Endodermal cell (in vitro differentiated cells): ENCODE data around the gene TMPRSS4. TPM values are rescaled to one million over a fixed set of nuclear protein-coding genes. Genes with fewer than 3 reads are reported as not detected.

Experiments
- DNase-seq: peaks from one replicate; pipeline ENCODE4 v3.0.0-alpha.2; 2017
- H3K27ac ChIP-seq: 2 replicates; pipeline ENCODE4 v1.5.1; 2013; ENCODE audit warnings: mild to moderate bottlenecking, low read depth, low read length, moderate library complexity
- H3K27me3 ChIP-seq: 2 replicates; pipeline ENCODE4 v1.6.1; 2013; ENCODE audit warnings: mild to moderate bottlenecking, low read length, moderate library complexity; ENCODE audit not compliant: insufficient read depth, control insufficient read depth, poor library complexity, severe bottlenecking
- H3K36me3 ChIP-seq: 2 replicates; pipeline ENCODE4 v1.7.0; 2013; ENCODE audit warnings: mild to moderate bottlenecking, low read length, moderate library complexity; ENCODE audit not compliant: control insufficient read depth, insufficient read depth
- H3K4me1 ChIP-seq: one replicate; pipeline ENCODE4 v1.7.0; 2013; ENCODE audit warnings: low read length; ENCODE audit not compliant: control insufficient read depth, insufficient read depth
- H3K4me3 ChIP-seq: 2 replicates; pipeline ENCODE4 v1.5.1; 2013; ENCODE audit warnings: mild to moderate bottlenecking, low read length, moderate library complexity
- H3K9ac ChIP-seq: 2 replicates; pipeline ENCODE4 v1.6.1; 2013; ENCODE audit warnings: mild to moderate bottlenecking, low read length, moderate library complexity; ENCODE audit not compliant: poor library complexity, severe bottlenecking; ENCODE audit errors: extremely low read depth
- H3K9me3 ChIP-seq: 2 replicates; pipeline ENCODE4 v1.6.1; 2013; ENCODE audit warnings: mild to moderate bottlenecking, low read length, moderate library complexity; ENCODE audit not compliant: control insufficient read depth
- H3K27ac Mint-ChIP-seq: 2 replicates; pipeline ENCODE4 v1.8.0; 2020; ENCODE audit warnings: mixed read lengths
- H3K27me3 Mint-ChIP-seq: 2 replicates; pipeline ENCODE4 v1.8.0; 2021; ENCODE audit warnings: mild to moderate bottlenecking, mixed read lengths; ENCODE audit not compliant: insufficient read depth
- H3K36me3 Mint-ChIP-seq: 2 replicates; pipeline ENCODE4 v1.8.0; 2020; ENCODE audit warnings: low read depth, mixed read lengths
- H3K4me1 Mint-ChIP-seq: 2 replicates; pipeline ENCODE4 v1.8.0; 2020; ENCODE audit warnings: mixed read lengths
- H3K4me3 Mint-ChIP-seq: 2 replicates; pipeline ENCODE4 v1.8.0; 2020; ENCODE audit warnings: mild to moderate bottlenecking, moderate library complexity, mixed read lengths
- H3K9me3 Mint-ChIP-seq: 2 replicates; pipeline ENCODE4 v1.8.0; 2020; ENCODE audit warnings: mild to moderate bottlenecking, mixed read lengths
- CTCF ChIP-seq: fragments of 200-600 bp; sonication (generic); conservative IDR thresholded peaks from 2 replicates; pipeline ENCODE4 v1.5.0; 2021; ENCODE audit warnings: antibody characterized with exemption, mild to moderate bottlenecking
- WGBS, 2 experiments: methylation state at CpG; one replicate each; pipeline versions ENCODE4 v1.1.5 to v1.1.7; 2013; ENCODE audit warnings: missing lambda C conversion rate in 2 of 2, mixed read lengths in 1 of 2; ENCODE audit not compliant: insufficient coverage in 1 of 2, insufficient read length in 1 of 2; 5-methylcytosine and 5-hydroxymethylcytosine counted together
- total RNA-seq, 2 donors: library from RNA; stranded (reverse); fragmentation: NEBNext Ultra II Directional in 1 of 2; extraction: Animal tissue kit (Norgen Biotek cat#: 25700) in 1 of 2; gene quantifications; 2 replicates in 1 of 2; 3 replicates in 1 of 2; pipeline ENCODE4 v1.2.1, GENCODE V29; 2021

The TMPRSS4 gene
- total RNA-seq, 2 donors from 2014 or later, result not detected

- peaks cover 70% of the 10 kb centered on the region for H3K27me3 Mint-ChIP-seq
- H3K4me3 Mint-ChIP-seq, result no peak overlapping the region
- no peaks in the 10 kb centered on the region for H3K4me1 ChIP-seq
- H3K4me3 ChIP-seq, result no peak overlapping the region
- H3K36me3 ChIP-seq, result no peaks in the 10 kb centered on the region
- no peak overlapping the region for H3K27ac Mint-ChIP-seq
- no peak overlapping the region for H3K9ac ChIP-seq
- no peaks in the 10 kb centered on the region for H3K9me3 Mint-ChIP-seq
- DNase-seq, result no peak
- H3K9me3 ChIP-seq, result no peaks in the 10 kb centered on the region
- 80 to 82% methylated on average over 1 of the region's 1 CpG for WGBS, 2 experiments
- no peaks in the 10 kb centered on the region for H3K36me3 Mint-ChIP-seq
- peaks cover 29% of the 10 kb centered on the region for H3K27me3 ChIP-seq
- no peak for TF ChIP-seq CTCF
- H3K27ac ChIP-seq, result no peak overlapping the region
- H3K4me1 Mint-ChIP-seq, result peaks cover 3% of the 10 kb centered on the region
Measured at GRCh38 chr11:118139578-118139977, 62.7 kb downstream of the TMPRSS4 start.

GRCh38 chr11:118142081-118142480, 65.2 kb downstream of the TMPRSS4 start:
- peaks cover 48% of the 10 kb centered on the region for H3K27me3 ChIP-seq
- peaks cover 5% of the 10 kb centered on the region for H3K4me1 Mint-ChIP-seq
- H3K9me3 Mint-ChIP-seq, result no peaks in the 10 kb centered on the region
- no peak overlapping the region for H3K27ac ChIP-seq
- peaks cover 75% of the 10 kb centered on the region for H3K27me3 Mint-ChIP-seq
- no peak overlapping the region for H3K9ac ChIP-seq
- H3K36me3 Mint-ChIP-seq, result no peaks in the 10 kb centered on the region
- DNase-seq, result peak; percentile 63
- H3K27ac Mint-ChIP-seq, result no peak overlapping the region
- 56 to 61% methylated on average over 2 of the region's 2 CpGs for WGBS, 2 experiments
- no peaks in the 10 kb centered on the region for H3K9me3 ChIP-seq
- H3K4me3 ChIP-seq, result no peak overlapping the region
- no peaks in the 10 kb centered on the region for H3K4me1 ChIP-seq
- TF ChIP-seq CTCF, result no peak
- no peak overlapping the region for H3K4me3 Mint-ChIP-seq
- no peaks in the 10 kb centered on the region for H3K36me3 ChIP-seq

GRCh38 chr11:118142809-118143208, 65.9 kb downstream of the TMPRSS4 start:
- peaks cover 12% of the 10 kb centered on the region for H3K4me1 Mint-ChIP-seq
- Histone ChIP-seq H3K4me3 (no peak overlapping the region), H3K4me1 (no peaks in the 10 kb centered on the region), H3K9ac (no peak overlapping the region), H3K36me3 (no peaks in the 10 kb centered on the region), H3K9me3 (no peaks in the 10 kb centered on the region), H3K27me3 (peaks cover 56% of the 10 kb centered on the region), H3K27ac (no peak overlapping the region)
- no peak overlapping the region for H3K27ac Mint-ChIP-seq
- no peak for TF ChIP-seq CTCF
- H3K4me3 Mint-ChIP-seq, result no peak overlapping the region
- no peaks in the 10 kb centered on the region for H3K36me3 Mint-ChIP-seq
- 49 to 59% methylated on average over 5 to 6 of the region's 6 CpGs for WGBS, 2 experiments
- H3K27me3 Mint-ChIP-seq, result peaks cover 79% of the 10 kb centered on the region
- no peaks in the 10 kb centered on the region for H3K9me3 Mint-ChIP-seq
- DNase-seq, result peak; percentile 63
